ENCODE data around the gene MCC.

DNA sequence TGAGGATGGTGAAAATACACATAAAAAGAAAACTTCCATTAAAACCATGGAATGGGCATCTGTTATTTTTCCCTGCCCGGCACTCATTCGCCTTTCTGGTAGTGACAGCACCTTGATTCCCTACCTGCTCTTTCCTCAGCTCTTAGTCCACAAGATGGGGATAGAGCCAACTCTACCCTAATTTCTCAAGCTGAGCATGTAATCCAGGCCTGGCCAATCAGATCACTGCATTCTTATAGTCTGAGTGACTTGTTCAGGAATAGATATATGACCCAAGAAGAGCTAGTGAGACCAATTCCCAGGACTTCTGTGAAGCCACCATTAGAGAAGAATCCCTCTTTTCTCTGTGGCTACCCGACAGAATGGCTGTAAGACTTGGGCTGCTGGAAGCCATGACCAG lies 111.6 kb downstream of the MCC start:
- TF ChIP-seq POLR2A (IDR thresholded peaks at IDR 0.05; ENCODE audit: low read depth, low read length) (no peak), TAF1 (IDR thresholded peaks at IDR 0.05; ENCODE audit: low read depth, low read length) (no peak), POLR2AphosphoS5 (IDR thresholded peaks at IDR 0.05; ENCODE audit: low read depth, low read length) (no peak), SPI1 (IDR thresholded peaks at IDR 0.05; ENCODE audit: low read depth, low read length) (no peak), POU2F2 (IDR thresholded peaks at IDR 0.05; ENCODE audit: low read depth, low read length) (no peak), PAX5 (IDR thresholded peaks at IDR 0.05; ENCODE audit: insufficient read depth, low read length, severe bottlenecking) (no peak)

All from GM12891 (cell line).